HG03442 (cell line): Measurements from ENCODE around the gene VPS13C.

Experiments used
- ATAC-seq: cut with Tn5 transposase; IDR thresholded peaks from one replicate; pipeline ENCODE4 v1.9.1; 2021; ENCODE audit warnings: mild to moderate bottlenecking, moderate library complexity; ENCODE audit not compliant: unreplicated experiment

Gene VPS13C, protein sequence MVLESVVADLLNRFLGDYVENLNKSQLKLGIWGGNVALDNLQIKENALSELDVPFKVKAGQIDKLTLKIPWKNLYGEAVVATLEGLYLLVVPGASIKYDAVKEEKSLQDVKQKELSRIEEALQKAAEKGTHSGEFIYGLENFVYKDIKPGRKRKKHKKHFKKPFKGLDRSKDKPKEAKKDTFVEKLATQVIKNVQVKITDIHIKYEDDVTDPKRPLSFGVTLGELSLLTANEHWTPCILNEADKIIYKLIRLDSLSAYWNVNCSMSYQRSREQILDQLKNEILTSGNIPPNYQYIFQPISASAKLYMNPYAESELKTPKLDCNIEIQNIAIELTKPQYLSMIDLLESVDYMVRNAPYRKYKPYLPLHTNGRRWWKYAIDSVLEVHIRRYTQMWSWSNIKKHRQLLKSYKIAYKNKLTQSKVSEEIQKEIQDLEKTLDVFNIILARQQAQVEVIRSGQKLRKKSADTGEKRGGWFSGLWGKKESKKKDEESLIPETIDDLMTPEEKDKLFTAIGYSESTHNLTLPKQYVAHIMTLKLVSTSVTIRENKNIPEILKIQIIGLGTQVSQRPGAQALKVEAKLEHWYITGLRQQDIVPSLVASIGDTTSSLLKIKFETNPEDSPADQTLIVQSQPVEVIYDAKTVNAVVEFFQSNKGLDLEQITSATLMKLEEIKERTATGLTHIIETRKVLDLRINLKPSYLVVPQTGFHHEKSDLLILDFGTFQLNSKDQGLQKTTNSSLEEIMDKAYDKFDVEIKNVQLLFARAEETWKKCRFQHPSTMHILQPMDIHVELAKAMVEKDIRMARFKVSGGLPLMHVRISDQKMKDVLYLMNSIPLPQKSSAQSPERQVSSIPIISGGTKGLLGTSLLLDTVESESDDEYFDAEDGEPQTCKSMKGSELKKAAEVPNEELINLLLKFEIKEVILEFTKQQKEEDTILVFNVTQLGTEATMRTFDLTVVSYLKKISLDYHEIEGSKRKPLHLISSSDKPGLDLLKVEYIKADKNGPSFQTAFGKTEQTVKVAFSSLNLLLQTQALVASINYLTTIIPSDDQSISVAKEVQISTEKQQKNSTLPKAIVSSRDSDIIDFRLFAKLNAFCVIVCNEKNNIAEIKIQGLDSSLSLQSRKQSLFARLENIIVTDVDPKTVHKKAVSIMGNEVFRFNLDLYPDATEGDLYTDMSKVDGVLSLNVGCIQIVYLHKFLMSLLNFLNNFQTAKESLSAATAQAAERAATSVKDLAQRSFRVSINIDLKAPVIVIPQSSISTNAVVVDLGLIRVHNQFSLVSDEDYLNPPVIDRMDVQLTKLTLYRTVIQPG (N-terminal part only)

DNA sequence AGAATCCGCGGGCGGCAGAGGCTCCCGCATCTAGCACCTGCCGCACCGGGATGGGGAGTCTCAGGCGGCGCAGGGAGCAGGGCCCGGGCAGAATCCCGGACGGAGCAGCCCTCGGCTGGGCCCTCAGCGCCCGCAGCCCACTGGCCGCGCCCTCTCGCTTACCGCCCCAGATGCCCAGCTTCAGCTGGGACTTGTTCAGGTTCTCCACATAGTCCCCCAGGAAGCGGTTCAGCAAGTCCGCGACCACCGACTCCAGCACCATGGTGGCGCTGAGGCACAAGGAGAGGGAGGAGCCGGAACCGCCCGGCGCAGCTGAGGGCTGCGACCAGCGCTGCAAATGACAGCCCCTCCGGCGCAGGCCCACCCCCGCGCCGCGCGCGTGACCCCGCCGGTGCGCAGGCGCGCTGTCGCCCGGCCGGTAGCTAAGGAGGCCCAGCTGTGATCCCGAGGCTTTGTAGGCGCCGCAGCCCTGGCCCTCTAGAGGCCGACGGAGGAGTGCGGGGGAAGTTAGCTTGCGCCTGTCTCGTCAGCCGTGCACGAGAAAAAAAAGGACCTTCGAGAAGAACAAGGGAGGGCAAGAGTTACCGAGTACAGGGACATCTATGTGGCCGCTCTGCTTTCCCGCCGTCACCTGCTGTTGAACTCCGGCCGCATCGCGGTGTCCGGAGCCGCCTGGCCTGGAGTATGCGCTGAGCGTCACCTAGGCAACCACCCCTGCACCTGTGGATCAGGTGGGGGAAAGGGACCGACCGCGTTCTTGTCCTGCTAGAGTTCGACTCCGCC lies at the start of gene VPS13C:
Gene VPS13C (minus strand): TSS at position 335 of the 783 bp plus-strand sequence. CDS start 73 bp downstream, at position 262.
- peak; percentile 81 for ATAC-seq

- ATAC-seq = no peak
Measured at GRCh38 chr15:62109437-62109836, 49.2 kb upstream of the VPS13C start.

GRCh38 chr15:62108411-62108810 lies 48.2 kb upstream of the VPS13C start:
- ATAC-seq = no peak

DNA sequence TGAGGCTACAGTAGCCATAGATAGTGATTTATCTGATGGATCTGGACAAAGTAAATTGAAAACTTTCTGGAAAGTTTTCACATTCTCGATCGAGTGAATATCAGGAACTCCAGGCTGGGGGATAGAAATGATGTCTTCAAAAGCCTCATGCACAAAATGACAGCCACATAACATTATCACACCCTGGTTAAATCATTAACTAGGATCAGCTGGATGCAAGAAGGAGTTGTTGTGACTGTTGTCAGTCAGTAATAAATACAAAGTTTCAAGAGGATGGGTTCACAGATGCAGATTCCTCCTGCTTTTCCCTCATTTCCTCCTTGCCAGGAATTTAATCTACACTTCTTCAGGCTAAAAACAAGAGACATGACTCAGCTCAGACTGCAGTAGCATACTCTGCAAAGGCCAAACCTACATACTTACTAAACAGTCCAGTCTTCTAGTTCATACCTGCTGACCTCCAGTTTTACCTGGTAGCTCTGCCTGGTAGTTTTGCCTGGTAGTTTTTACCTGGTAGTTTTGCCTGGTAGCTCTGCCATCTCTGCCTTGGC lies 47.4 kb upstream of the VPS13C start:
- no peak for ATAC-seq

DNA sequence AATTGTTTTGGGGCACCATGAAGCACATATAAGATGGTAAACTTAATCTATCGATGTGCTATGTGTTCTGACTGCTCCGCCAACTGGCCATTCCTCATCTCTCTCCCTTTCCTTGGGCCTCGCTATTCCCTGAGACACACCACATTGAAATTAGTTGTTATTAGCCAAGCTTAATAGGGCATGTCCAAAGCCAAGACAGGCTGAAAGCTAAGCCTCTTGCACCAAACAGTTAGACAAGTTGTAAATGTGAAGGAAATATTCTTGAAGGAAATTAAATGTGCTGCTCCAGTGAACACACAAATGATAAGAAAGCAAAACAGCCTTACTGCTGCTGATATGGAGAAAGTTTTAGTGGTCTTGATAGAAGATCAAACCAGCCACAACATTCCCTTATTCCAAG lies 45.8 kb upstream of the VPS13C start:
- no peak for ATAC-seq

DNA sequence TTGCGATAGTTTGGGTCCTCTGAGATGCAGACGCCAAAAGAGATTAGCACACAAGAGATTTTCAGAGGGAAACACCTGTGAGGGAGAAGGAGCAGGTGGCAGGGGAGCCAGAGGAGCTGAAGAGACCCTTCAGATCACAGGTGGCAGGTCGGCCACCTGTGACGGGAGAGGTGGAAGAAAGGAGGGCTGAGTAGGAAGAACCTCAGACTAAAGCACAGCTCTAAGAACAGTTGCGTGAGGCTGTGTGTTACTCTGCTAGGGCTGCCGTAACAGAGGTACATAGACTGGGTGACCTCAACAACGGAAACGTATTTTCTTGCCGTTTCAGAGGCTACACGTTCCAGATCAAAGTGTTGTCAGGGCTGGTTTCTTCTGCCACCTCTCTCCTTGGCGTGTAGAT lies 45.0 kb upstream of the VPS13C start:
- no peak for ATAC-seq

DNA sequence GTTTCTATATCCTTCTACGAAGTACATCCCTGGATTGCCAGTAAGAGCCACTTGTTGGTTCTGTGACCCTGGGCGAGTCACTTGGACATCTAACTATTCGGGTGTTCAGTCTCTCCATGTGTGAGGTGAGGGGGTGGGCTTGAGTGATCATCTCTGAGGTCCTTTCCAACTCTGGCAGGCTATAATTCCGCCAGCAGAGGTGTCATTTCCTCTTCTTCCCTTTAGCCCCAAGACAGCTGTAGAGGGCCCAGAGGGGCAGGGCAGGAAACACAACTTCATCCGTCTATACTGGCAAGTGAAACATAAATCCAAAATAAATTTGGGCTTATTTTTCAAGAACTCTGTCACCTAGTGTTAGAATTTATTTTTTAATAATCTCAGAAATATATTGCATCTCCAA lies 44.6 kb upstream of the VPS13C start:
- ATAC-seq = no peak

GRCh38 chr15:62104401-62104800 lies 44.2 kb upstream of the VPS13C start:
- ATAC-seq = no peak

DNA sequence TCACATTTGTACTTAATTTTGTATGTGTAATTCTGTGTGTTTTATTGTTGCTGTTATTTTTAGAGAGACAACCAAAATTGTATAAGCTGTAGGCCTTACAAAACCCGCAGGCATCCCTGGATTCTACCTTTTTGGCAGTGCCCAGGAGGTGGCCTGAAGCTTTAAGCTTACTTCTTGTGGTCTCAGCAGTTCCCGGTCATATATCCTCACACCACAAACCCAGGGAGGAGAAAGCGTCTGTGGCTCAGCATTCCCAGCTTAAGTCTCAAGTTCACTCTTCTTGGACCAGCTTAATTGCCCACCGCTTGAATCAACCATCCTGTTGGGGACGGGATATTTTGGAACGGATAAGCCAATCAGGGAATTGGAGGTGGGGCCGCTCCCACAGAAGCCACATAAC lies 43.2 kb upstream of the VPS13C start:
- ATAC-seq = no peak

GRCh38 chr15:62099094-62099601 lies 38.9 kb upstream of the VPS13C start:
- no peak for ATAC-seq

DNA sequence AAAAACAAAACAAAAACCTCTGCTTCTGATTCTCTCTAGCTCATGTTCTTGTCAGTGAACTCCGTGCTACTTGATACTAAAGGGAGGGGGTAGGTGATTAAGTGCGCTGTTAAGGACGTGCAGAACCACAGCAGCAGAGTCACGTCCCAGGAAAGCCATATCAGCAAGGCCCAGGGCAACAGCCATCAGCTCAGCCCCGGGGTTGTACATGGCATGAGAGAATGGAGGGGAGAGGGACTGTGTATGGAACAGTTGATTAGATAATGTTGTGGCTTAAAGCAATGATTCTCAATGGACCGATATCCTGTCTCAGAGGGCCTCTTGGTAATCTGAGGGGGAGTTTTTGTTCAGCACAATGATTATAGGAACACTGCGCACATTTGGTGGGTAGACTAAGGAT lies 34.1 kb upstream of the VPS13C start:
- no peak for ATAC-seq

GRCh38 chr15:62093809-62094208 lies 33.6 kb upstream of the VPS13C start:
- no peak for ATAC-seq

DNA sequence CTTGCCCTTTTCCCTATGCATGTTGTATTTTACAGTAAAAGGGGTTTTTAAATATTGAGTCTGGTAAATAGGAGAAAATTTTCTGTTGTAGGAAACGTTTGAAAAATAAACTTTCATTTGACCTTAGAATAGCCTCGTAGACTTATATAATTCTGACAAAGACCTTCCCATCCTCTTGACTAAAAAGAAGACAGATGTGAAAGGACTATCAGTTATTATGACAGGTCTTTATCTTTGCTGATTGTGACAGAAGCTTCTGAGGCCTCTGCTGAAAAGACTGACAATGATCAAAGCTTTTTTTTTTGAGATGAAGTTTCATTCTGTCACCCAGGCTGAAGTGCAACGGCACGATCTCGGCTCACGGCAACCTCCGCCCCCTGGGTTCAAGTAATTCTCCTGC lies 30.7 kb upstream of the VPS13C start:
- no peak for ATAC-seq

GRCh38 chr15:62089616-62090015 lies 29.4 kb upstream of the VPS13C start:
- no peak for ATAC-seq

DNA sequence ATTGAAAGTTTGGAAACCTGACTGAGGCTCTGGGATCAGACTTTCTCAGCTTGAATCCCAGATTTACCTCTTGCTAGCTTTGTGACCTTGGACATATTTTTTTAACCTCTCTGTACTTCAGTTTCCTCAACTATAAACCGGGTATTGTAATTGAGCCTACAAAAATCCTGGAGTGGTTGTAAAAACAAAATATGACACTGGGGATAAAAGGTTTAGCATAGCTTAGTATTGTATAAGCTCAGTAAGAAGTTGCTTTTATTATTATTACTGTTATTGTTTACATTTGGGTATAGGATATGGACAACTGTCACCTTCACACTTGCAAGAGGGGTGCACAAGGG lies 28.1 kb upstream of the VPS13C start:
- no peak for ATAC-seq

GRCh38 chr15:62087671-62088352 lies 27.6 kb upstream of the VPS13C start:
- ATAC-seq = no peak

DNA sequence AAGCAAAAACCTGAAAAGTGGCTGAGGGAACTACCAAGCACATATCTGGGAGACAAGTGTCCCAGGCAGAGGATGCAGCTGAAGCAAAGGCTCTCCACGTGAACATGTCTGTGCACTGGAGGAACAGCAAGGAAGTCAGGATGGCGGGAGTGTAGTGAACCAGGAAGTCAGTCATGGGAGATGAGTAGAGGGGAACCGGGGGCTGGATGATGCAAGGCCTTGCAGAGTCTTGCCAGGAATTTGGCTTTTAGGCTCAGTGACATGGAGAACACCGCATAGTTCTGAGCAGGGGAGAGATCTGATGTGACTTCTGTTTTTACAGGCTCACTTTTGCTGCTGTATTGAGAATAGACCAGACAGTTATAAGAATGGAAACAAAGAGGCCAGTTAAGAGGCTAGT lies 25.5 kb upstream of the VPS13C start:
- ATAC-seq = no peak

- ATAC-seq = no peak
Measured at GRCh38 chr15:62083194-62084154, 23.2 kb upstream of the VPS13C start.
